Activated CD4-positive, CD25-positive, alpha-beta regulatory T cell treated with anti-CD3 and anti-CD28 coated beads, Interleukin-2, amount 50 U/mL, for 72 hours (primary cell): ENCODE data around the gene COG1.

Experiments used
- DNase-seq: peaks from one replicate; pipeline ENCODE4 v3.0.0; 2021

The COG1 gene

GRCh38 chr17:73199751-73200317 is 7.0 kb downstream of the COG1 start:
- DNase-seq = no peak

GRCh38 chr17:73200476-73200875 is 7.6 kb downstream of the COG1 start:
- no peak for DNase-seq

- no peak for DNase-seq
Measured at GRCh38 chr17:73201215-73202069, 8.6 kb downstream of the COG1 start.

- DNase-seq = no peak
Measured at GRCh38 chr17:73203135-73203787, 10.4 kb downstream of the COG1 start.

GRCh38 chr17:73203788-73204479 is 11.1 kb downstream of the COG1 start:
- DNase-seq = no peak

- no peak for DNase-seq
Measured at GRCh38 chr17:73205459-73205961, 12.7 kb downstream of the COG1 start.

GRCh38 chr17:73208139-73208827 is 15.4 kb downstream of the COG1 start:
- no peak for DNase-seq

GRCh38 chr17:73209436-73209835 is 16.6 kb downstream of the COG1 start:
- DNase-seq = no peak

- no peak for DNase-seq
Measured at GRCh38 chr17:73210002-73210678, 17.3 kb downstream of the COG1 start.

GRCh38 chr17:73211745-73212144 is 18.9 kb downstream of the COG1 start:
- no peak for DNase-seq

GRCh38 chr17:73214008-73214407 is 21.2 kb downstream of the COG1 start:
- no peak for DNase-seq

GRCh38 chr17:73214851-73215250 is 22.0 kb downstream of the COG1 start:
- no peak for DNase-seq

- DNase-seq = no peak
Measured at GRCh38 chr17:73215447-73215846, 22.6 kb downstream of the COG1 start.

- no peak for DNase-seq
Measured at GRCh38 chr17:73223626-73224230, 30.9 kb downstream of the COG1 start.

GRCh38 chr17:73224237-73224636 is 31.4 kb downstream of the COG1 start:
- DNase-seq = no peak

- no peak for DNase-seq
Measured at GRCh38 chr17:73224663-73225305, 31.9 kb downstream of the COG1 start.

- no peak for DNase-seq
Measured at GRCh38 chr17:73226556-73227172, 33.8 kb downstream of the COG1 start.

GRCh38 chr17:73227379-73227778 is 34.5 kb downstream of the COG1 start:
- no peak for DNase-seq

- no peak for DNase-seq
Measured at GRCh38 chr17:73227944-73228343, 35.1 kb downstream of the COG1 start.

- DNase-seq = no peak
Measured at GRCh38 chr17:73228748-73229236, 35.9 kb downstream of the COG1 start.
